Glutamatergic neuron (in vitro differentiated cells): Measurements from ENCODE around the gene SMAD6. TPM values are rescaled to one million over a fixed set of nuclear protein-coding genes. Genes with fewer than 3 reads are reported as not detected.
A peak's percentile ranks its signal among the peaks of the same experiment; 100 is the strongest.

Experiments used
- DNase-seq: peaks from one replicate; pipeline ENCODE4 v3.0.0; 2022
- H3K27ac Mint-ChIP-seq: one replicate; pipeline ENCODE4 v1.8.0; 2020; ENCODE audit warnings: mild to moderate bottlenecking, mixed read lengths, inconsistent platforms; ENCODE audit not compliant: unreplicated experiment
- H3K27me3 Mint-ChIP-seq: one replicate; pipeline ENCODE4 v1.8.0; 2020; ENCODE audit warnings: mild to moderate bottlenecking, moderate library complexity, mixed read lengths, inconsistent platforms; ENCODE audit not compliant: unreplicated experiment
- H3K36me3 Mint-ChIP-seq: one replicate; pipeline ENCODE4 v1.8.0; 2020; ENCODE audit warnings: mild to moderate bottlenecking, mixed read lengths, inconsistent platforms; ENCODE audit not compliant: unreplicated experiment
- H3K4me1 Mint-ChIP-seq: one replicate; pipeline ENCODE4 v1.8.0; 2020; ENCODE audit warnings: mild to moderate bottlenecking, low read depth, mixed read lengths, inconsistent platforms; ENCODE audit not compliant: unreplicated experiment
- H3K4me3 Mint-ChIP-seq: one replicate; pipeline ENCODE4 v1.8.0; 2020; ENCODE audit warnings: mild to moderate bottlenecking, mixed read lengths, inconsistent platforms; ENCODE audit not compliant: unreplicated experiment
- H3K9me3 Mint-ChIP-seq: one replicate; pipeline ENCODE4 v1.8.0; 2020; ENCODE audit warnings: mild to moderate bottlenecking, moderate library complexity, mixed read lengths, inconsistent platforms; ENCODE audit not compliant: unreplicated experiment
- total RNA-seq: library from RNA; stranded (reverse); fragmentation: NEBNext Ultra II Directional; extraction: Animal tissue kit (Norgen Biotek cat#: 25700); gene quantifications from one replicate; pipeline ENCODE4 v1.2.1, GENCODE V29; 2021; ENCODE audit not compliant: unreplicated experiment
- TF ChIP-seq, protein P1 (sequence below): fragments of 200-600 bp; sonication (generic); IDR thresholded peaks from one replicate; pipeline ENCODE4 v1.5.0; 2021; ENCODE audit not compliant: partially characterized antibody, unreplicated experiment

SMAD6 gene
- total RNA-seq, 1 donor from 2014 or later: 0.83 TPM

- no peaks in the 10 kb centered on the region for H3K36me3 Mint-ChIP-seq
- peaks cover 5% of the 10 kb centered on the region for H3K27me3 Mint-ChIP-seq
- peaks cover 4% of the 10 kb centered on the region for H3K9me3 Mint-ChIP-seq
- H3K4me1 Mint-ChIP-seq: no peaks in the 10 kb centered on the region
- TF ChIP-seq, protein P1, sequence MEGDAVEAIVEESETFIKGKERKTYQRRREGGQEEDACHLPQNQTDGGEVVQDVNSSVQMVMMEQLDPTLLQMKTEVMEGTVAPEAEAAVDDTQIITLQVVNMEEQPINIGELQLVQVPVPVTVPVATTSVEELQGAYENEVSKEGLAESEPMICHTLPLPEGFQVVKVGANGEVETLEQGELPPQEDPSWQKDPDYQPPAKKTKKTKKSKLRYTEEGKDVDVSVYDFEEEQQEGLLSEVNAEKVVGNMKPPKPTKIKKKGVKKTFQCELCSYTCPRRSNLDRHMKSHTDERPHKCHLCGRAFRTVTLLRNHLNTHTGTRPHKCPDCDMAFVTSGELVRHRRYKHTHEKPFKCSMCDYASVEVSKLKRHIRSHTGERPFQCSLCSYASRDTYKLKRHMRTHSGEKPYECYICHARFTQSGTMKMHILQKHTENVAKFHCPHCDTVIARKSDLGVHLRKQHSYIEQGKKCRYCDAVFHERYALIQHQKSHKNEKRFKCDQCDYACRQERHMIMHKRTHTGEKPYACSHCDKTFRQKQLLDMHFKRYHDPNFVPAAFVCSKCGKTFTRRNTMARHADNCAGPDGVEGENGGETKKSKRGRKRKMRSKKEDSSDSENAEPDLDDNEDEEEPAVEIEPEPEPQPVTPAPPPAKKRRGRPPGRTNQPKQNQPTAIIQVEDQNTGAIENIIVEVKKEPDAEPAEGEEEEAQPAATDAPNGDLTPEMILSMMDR: no peak
- H3K27ac Mint-ChIP-seq: peak overlapping the region; percentile 17
- no peak overlapping the region for H3K4me3 Mint-ChIP-seq
- DNase-seq: no peak
These were observed 17.4 kb downstream of the SMAD6 start for GRCh38 chr15:66719471-66719870.

DNA sequence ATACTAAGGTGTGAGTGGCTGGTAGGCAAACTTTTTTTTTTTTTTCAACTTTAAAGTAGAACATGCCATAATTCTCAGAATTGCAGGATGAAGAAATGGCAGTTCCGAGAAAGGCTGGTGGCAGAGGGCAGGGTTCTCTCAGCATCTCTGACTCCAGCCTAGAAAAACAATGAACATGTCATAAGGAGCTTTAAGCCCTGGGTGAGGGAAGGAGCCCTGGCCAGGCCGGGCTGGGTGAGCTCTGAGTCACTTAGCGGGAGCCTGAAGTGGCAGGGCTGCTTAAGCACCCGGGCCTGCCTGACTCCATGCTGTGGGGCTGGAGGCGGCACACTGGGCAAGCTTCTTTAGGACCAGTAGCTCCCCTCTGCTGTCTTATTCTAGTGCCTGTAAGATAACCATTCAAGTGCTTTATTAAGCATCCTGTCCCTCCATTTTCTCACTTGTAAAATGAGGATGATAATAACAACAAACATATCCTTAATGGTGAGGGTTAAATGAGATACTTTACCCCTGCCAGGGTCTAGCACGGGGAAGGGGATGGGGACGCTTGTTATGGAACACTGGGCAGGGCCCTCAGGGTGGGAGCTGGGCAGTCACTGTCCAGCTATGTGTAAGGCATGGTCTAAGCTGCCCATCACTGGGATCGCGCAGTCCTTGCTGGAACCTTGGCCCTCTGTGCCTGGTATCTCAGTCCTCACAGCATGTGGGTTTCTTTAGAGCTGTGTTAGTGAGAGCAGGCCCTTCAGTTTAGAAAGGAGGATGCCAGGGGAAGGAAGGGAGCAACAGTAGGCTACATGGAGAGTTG is 18.4 kb downstream of the SMAD6 start:
- H3K4me1 Mint-ChIP-seq: no peaks in the 10 kb centered on the region
- H3K36me3 Mint-ChIP-seq: no peaks in the 10 kb centered on the region
- H3K4me3 Mint-ChIP-seq: no peak overlapping the region
- peaks cover 6% of the 10 kb centered on the region for H3K27me3 Mint-ChIP-seq
- DNase-seq: no peak
- TF ChIP-seq, protein P1: no peak
- H3K27ac Mint-ChIP-seq: no peak overlapping the region
- peaks cover 4% of the 10 kb centered on the region for H3K9me3 Mint-ChIP-seq

- Mint-ChIP-seq H3K27me3 (peaks cover 8% of the 10 kb centered on the region), H3K27ac (no peak overlapping the region), H3K4me1 (no peaks in the 10 kb centered on the region), H3K36me3 (no peaks in the 10 kb centered on the region), H3K4me3 (no peak overlapping the region), H3K9me3 (peaks cover 4% of the 10 kb centered on the region)
- TF ChIP-seq, protein P1: no peak
- no peak for DNase-seq
These were observed 19.0 kb downstream of the SMAD6 start for GRCh38 chr15:66721020-66721419.

GRCh38 chr15:66721501-66721937 is 19.5 kb downstream of the SMAD6 start:
- TF ChIP-seq, protein P1: no peak
- Mint-ChIP-seq H3K27me3 (peaks cover 8% of the 10 kb centered on the region), H3K27ac (no peak overlapping the region), H3K9me3 (peaks cover 4% of the 10 kb centered on the region), H3K36me3 (no peaks in the 10 kb centered on the region), H3K4me1 (no peaks in the 10 kb centered on the region), H3K4me3 (no peak overlapping the region)
- DNase-seq: no peak

DNA sequence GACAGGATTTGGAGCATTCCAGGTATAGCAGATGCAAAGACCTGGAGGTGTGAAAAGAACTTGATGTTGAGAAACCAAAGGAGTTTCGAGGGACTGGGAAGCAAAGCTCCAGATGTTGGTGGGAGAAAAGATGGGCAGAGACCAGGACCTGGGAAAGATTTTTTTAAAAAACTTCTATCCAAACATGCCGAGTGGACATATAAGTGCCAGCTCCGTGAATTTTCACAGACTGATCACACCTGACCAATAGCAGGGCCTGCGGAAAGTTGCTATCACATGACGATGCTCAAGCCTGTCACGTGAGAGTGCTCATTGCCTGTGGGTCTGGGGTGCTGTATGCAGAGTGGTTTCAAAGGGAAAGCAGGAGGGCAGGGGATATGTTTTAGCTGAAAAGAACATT is 19.9 kb downstream of the SMAD6 start:
- peaks cover 4% of the 10 kb centered on the region for H3K9me3 Mint-ChIP-seq
- TF ChIP-seq, protein P1: no peak
- H3K4me1 Mint-ChIP-seq: no peaks in the 10 kb centered on the region
- H3K27ac Mint-ChIP-seq: no peak overlapping the region
- no peaks in the 10 kb centered on the region for H3K36me3 Mint-ChIP-seq
- no peak overlapping the region for H3K4me3 Mint-ChIP-seq
- DNase-seq: no peak
- peaks cover 8% of the 10 kb centered on the region for H3K27me3 Mint-ChIP-seq
